GM19099 (cell line): ENCODE results near the gene GABRG3.

Experiments
- POLR2A ChIP-seq: IDR thresholded peaks from 3 replicates; pipeline ENCODE4 v1.6.1; 2011; ENCODE audit warnings: low read depth; ENCODE audit not compliant: insufficient read length; ENCODE audit errors: extremely low read depth

GABRG3 gene

GRCh38 chr15:26971271-26972018 lies 464 bp downstream of the GABRG3 start:
- no peak for TF ChIP-seq POLR2A

- no peak for TF ChIP-seq POLR2A
These were observed 1.7 kb downstream of the GABRG3 start for GRCh38 chr15:26972636-26973035.

- TF ChIP-seq POLR2A, result no peak
These were observed 3.3 kb downstream of the GABRG3 start for GRCh38 chr15:26974120-26974780.

- TF ChIP-seq POLR2A, result no peak
These were observed 10.5 kb downstream of the GABRG3 start for GRCh38 chr15:26981492-26981891.

GRCh38 chr15:26983822-26984221 lies 12.8 kb downstream of the GABRG3 start:
- no peak for TF ChIP-seq POLR2A

GRCh38 chr15:26985050-26985449 lies 14.1 kb downstream of the GABRG3 start:
- no peak for TF ChIP-seq POLR2A

- no peak for TF ChIP-seq POLR2A
These were observed 25.3 kb downstream of the GABRG3 start for GRCh38 chr15:26996250-26996649.

GRCh38 chr15:27017168-27017809 lies 46.3 kb downstream of the GABRG3 start:
- no peak for TF ChIP-seq POLR2A

GRCh38 chr15:27019687-27020086 lies 48.7 kb downstream of the GABRG3 start:
- no peak for TF ChIP-seq POLR2A

- TF ChIP-seq POLR2A, result no peak
These were observed 54.5 kb downstream of the GABRG3 start for GRCh38 chr15:27025481-27025966.

GRCh38 chr15:27027229-27027628 lies 56.2 kb downstream of the GABRG3 start:
- TF ChIP-seq POLR2A, result no peak

GRCh38 chr15:27028858-27029477 lies 58.0 kb downstream of the GABRG3 start:
- TF ChIP-seq POLR2A, result no peak

- TF ChIP-seq POLR2A, result no peak
These were observed 65.2 kb downstream of the GABRG3 start for GRCh38 chr15:27036210-27036609.

GRCh38 chr15:27037501-27037900 lies 66.5 kb downstream of the GABRG3 start:
- no peak for TF ChIP-seq POLR2A

GRCh38 chr15:27039152-27039551 lies 68.2 kb downstream of the GABRG3 start:
- TF ChIP-seq POLR2A, result no peak
